Stimulated activated CD8-positive, alpha-beta memory T cell treated with anti-CD3 and anti-CD28 coated beads, Interleukin-7, amount 100 ng/mL, for 1 hour (primary cell): ENCODE results near the gene GPER1.
"Not testable (repeated sequence)": the region's sequence is repeated elsewhere in the genome, so short reads cannot be mapped to it uniquely, and the experiment has no call there.

Experiments used
- DNase-seq, 2 donors: peaks; one replicate each; pipeline ENCODE4 v3.0.0-alpha.2; 2020; ENCODE audit warnings: low read depth in 2 of 2

The GPER1 gene

DNA sequence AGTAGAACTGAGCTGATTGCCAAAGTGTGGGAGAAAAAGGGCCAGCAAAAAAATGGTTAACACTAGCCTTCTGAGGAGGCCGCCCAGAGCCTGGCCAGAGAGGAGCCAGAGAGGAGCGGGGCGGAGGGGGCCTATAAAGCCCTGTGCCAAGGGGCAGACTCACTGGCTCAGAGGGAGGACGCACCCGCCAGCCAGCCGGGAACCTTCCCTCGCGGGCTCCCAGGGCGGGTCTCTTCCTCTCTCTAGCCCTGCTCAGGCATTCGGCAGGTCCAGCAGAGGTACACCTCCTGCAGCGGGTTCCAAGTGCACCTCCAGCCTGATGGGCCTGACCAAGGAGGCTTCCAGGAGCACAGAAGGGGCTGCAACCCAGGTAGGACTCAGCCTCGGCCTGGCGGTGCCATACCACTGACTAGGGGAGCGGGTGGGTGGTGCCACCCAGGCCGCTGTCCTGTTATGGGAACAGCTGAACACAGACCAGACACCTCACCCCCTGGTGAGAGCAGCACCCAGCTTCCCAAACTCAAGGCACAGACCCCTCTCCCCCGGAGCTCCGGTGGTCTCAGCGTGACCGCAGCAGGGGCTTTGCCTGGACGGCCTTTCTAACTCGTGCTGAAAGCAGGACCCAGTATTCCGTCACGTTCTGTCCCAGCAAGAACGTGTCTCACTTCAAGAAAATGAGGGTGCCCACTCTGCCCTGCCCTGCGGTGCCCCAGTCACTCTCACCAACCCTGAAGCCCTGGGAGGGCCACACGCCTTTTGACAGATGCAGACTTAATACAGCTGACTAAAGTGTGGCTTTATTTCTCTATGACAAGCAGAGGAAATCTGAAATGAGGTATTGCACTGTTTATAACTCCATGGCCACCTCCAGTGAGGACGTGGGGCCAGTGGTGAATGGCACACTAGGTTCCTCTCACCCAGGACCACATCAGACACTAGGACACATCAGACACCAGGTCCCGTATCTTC is at the start of gene GPER1:
GPER1 (plus strand) TSS at position 162 of the 969 bp plus-strand sequence. CDS start 3,616 bp downstream, outside the sequence.
- no peak for DNase-seq

- not testable (repeated sequence) for DNase-seq
These were observed 47.7 kb upstream of the GPER1 start for GRCh38 chr7:1040233-1040632.

GRCh38 chr7:1040790-1041189 is 47.1 kb upstream of the GPER1 start:
- no peak for DNase-seq

DNA sequence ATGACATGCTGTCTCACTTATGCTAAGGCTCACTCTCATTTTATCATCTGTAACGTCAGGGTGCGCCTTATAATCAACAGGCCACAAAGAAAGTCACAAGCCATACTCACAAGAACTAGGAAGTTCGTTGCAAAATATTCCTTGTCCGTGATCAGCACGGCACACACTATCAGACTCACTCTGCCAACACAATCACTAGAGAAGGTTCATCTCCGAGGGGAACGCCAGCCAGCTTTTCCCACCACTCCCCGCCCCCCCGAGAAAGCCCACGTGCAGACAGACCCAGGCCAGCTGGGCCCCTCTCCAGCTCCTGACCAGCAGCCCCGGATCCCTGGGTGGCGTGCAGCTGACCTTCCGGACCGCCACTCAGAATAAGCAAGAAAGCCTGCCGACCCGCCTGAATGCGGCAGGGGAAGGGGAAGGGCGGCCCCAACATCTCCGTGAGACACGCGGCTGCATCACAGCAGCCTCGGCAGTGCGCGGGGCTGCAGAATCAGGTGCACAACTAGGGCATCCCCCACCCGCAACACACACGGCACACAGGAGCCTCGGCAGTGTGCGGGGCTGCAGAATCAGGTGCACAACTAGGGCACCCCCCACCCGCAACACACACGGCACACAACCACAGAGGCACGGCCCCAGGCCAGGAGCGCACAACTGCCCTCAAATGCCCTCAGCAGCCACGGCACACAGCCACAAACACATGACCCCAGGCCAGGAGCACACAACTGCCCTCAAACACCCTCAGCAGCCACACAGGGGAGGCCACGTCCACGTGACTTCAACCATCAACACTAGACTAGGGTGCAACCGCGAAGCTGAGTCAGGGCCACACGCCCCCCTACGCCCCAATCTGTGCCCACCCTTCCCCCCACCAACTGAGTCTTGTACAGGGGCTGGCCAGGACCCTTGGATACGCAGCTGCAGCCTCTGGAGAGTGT is 46.1 kb upstream of the GPER1 start:
- no peak for DNase-seq

DNA sequence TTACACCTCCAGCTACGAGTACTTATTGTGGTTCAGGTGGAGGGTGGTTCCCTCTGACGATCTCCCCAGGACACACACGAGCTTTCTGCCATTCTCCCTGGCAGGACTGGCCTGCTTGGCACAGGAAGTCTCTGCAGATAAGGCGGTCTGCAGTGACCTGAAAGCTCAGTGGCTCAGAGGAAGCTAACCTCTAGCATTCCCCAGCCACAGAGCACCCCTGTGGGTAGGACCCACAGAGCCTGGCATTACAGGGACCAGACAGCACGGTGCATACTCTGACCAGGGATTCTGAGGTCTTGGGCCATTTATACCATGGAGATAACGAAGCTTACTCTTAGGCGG is 45.5 kb upstream of the GPER1 start:
- DNase-seq, result no peak

DNA sequence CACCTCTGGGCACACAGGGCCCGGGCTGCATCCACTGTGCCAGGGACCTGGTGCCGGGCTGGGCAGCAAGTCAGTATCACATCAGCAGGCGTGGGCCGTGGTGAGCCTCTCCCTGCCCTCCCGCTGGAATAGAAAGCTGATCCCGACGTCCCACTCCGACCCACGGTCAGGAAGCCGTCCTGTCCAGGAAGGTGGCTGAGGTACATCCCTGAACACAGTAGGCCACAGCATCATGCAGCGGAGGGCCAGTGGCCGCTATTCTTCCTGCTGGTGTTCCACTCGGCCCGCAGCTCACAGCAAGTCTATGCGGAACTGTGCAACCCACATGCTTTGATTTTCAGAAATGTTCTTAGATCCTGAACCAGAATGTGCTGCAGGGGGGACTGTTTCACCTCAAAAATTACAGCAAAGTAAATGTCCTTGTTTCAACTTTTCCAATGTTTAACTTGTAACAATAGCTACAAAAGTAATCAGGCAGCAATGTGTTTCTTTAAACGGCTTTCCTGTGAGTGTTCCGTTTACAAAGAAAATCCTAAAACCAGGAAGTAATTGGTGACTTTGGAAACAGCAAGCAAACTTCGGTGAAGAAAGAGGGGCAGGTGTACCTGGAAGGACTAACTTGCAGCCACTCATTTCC is 44.2 kb upstream of the GPER1 start:
- no peak for DNase-seq

GRCh38 chr7:1044189-1045068 is 43.5 kb upstream of the GPER1 start, which contains the start of gene GPR146:
TSS of gene GPR146 (plus strand) at chr7:1044546. CDS start at chr7:1057516, 12,970 bp downstream.
- peak; percentile 88 to 89 for DNase-seq

DNA sequence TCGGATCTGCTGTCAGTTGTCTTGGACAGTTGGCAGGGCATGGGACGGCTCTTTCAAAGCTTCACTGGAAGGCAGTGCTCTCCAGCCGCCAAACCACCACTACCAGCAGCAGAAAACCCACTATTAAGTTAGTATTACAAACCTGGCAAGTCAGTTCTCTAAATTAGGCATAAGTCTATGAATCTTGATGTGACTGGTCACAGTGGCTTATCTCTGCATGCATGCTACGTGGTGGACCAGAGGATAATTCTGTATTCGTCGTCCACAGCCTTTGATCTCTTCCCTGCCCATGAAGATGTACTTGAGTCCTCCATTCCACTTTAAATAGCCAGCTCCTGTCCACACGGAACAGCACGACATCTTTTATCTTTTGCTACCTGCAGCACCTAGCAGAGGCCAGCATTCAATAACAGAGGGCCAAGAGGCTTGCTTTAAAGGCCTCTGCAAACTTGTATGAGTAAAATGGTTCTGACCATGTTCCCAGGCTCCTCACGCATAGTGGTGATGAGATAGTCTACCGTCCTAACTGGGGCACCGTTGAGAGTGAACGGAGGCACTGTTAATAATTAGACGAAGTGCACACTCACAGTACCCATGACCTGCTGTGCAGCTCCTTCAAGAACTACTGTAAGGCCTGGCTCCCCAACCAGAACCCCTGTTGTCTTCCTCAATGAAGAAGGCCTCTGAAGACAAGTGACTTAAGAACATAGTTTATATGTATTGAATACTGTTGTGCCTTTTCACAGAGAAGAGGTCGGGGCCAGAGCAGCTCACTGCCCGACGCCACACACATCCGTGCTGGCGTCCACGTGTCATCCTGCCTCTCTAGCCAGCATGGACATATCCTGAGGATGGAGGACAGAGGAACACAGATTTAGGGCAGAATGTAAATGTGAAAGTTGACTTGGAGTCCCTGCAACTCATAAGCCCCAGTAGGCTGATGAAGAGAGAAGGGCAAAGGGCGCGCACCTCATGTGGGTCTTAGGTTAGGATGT is 42.5 kb upstream of the GPER1 start:
- DNase-seq, result no peak

DNA sequence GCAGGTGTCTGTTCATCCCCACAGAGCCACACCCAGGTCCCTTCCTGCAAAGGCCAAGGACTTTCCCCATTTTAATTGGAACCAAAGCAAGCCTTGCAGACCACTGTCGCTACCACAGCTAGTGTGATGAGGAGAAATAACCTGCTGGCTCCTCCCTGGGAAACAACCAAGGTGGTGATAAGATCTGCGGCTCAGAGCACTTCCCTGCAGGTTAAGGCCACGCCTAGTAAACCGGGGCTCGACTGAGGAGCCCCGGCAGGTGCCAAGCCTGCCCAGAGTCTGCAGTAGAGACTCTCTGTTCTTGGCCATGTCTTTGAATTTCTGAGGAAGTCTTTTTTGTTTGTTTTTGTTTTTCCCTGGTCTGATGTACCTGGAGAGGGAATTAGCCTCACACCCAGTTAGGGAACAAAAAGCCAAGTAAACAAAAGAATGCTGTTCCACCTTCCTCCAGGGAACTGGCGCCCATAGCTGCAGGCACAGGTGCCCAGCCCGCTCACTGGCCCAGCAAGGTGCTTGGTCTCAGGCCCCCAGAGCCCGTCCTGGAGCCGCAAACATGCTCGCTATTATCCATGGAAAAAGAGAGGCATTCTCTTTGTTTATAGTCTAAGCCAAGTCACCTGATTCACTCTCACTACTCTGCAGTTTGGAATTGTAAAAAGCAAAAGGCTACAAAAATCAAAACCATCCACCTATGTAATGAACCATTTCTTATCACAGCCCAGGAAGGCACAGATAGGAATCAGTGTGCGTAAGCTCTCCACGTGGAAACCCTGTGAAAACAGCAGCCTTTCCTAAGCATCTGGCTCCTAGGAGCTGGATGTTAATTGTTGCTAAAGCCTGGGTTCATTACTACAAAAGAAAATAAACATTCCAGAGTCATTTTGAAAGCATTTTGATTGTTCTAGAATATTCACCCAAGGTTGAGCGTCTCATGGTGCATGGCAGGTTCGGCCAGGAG is 40.9 kb upstream of the GPER1 start:
- DNase-seq, result no peak

DNA sequence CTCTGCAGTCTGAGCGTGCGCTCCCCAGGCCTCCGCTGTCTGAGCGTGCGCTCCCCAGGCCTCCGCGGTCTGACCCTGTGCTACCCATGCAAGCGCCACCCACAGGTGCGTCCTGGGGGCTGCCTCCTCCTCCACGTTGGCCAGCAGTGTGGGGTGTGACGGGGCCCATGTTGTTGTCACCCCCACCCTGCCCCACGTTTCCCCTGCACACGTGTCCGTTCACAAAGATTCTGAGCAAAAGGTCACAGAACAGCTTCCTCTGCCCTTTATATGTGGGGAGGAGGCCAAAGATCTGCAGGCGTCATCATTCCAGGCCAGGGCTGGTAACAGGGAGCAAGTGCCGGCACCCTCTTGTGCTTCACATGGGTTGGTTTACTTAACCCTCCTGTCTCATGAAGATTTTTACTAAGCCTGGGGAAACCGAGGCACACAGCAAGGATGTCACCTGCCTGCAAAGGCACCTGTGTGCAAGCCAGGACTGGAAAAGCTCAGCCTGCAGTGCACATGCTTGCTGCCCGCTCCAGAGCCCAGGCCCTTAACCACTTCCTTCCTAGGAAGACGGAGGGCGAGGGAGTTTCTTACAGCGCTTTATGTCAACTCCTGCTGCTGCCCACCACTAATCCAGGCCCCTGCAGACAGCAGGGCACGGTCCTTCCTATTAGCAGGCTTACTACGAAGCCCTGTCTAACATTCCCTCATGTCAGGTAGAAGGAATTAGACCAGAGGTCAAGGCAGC is 38.7 kb upstream of the GPER1 start:
- no peak for DNase-seq

DNA sequence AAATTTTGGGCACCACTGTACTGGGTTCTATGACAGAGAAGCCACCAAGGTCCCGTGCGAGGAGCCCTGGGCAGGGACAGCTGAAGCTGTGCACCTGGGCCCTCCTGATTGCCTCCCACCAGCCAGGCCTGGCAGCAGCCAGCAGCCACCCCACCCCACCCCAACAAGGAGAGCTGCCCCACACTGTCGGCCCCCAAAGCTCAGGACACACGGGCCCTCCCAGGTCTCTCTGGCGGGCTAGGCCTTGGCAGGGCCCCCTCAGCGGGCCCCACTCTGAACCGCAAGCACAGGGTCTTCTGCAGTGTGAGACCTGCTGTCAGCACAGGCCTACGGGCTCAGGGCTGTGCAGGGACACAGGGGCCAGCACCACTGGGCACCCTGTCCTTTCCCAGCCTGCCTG is 38.1 kb upstream of the GPER1 start:
- no peak for DNase-seq

- DNase-seq, result no peak
These were observed 37.5 kb upstream of the GPER1 start for GRCh38 chr7:1050254-1050906.

GRCh38 chr7:1050956-1051690 is 36.8 kb upstream of the GPER1 start:
- DNase-seq, result no peak

- DNase-seq, result no peak
These were observed 35.7 kb upstream of the GPER1 start for GRCh38 chr7:1052031-1052818.

DNA sequence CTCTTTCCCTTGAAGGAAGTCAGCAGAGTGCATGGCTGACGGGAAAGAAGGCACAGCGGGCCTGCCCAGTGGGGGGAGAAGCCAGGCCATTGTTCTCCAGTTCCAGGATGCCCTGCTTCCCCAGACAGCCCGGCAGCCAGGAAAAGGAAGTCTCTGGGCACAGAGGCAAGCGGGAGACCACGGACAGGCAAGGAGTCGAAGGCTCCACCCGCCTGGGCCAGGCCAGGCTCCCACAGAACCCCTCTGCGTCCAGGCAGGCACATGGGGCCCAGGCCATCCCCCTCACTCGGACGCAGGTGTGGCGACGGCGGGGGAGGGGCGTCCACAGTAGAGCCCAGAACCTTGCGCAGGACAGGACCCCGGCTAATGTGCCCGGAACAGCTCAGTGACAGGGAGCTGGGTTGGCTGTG is 34.9 kb upstream of the GPER1 start:
- no peak for DNase-seq
